RPMI7951 (cell line): ENCODE results near the gene TBC1D24. TPM values are rescaled to one million over a fixed set of nuclear protein-coding genes. Genes with fewer than 3 reads are reported as not detected.
"Not testable (repeated sequence)": the region's sequence is repeated elsewhere in the genome, so short reads cannot be mapped to it uniquely, and the experiment has no call there.

Source experiments
- DNase-seq: peaks from one replicate; pipeline ENCODE4 v3.0.0-alpha.2; 2012; ENCODE audit warnings: low read depth
- total RNA-seq: library from RNA; depleted of rRNA; stranded (reverse); fragments of >200 nt; shearing (Covaris generic); gene quantifications from 2 replicates; pipeline ENCODE4 v1.2.3, GENCODE V29; 2014; rRNA removed

TBC1D24 gene
- total RNA-seq = 4.4 and 5.1 TPM in 2 replicates

DNA sequence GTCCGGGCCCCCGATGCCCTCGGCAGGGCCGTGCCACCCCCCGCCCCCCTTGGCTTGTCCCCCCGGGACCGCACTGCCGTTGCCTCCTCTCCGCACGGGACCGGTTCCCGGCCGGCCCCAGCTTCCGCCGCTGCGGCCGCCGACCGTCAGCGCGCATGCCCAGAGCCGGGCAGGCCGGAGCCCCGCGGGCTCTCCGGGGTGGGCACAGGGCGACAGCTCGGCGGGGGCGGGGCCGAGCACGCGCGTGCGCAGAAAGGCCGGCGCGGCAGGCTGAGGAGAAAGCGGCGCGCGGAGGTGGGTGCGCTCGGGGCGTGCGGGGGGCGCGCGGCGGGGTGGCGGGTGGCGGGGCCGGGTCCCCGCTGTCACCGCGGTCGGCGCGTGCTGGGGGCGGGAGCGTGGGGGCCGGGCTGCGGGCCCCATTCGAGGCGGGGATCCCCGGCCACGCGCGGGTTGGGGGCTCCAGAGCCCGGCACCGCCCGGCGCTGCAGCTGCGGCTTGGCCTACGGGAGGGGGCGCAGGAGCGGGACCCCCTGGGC lies at the start of gene TBC1D24:
TSS of gene TBC1D24 (plus strand) at position 251 of the 536 bp plus-strand sequence. CDS start 21,022 bp downstream, outside the sequence.
- DNase-seq = peak; percentile 74

DNA sequence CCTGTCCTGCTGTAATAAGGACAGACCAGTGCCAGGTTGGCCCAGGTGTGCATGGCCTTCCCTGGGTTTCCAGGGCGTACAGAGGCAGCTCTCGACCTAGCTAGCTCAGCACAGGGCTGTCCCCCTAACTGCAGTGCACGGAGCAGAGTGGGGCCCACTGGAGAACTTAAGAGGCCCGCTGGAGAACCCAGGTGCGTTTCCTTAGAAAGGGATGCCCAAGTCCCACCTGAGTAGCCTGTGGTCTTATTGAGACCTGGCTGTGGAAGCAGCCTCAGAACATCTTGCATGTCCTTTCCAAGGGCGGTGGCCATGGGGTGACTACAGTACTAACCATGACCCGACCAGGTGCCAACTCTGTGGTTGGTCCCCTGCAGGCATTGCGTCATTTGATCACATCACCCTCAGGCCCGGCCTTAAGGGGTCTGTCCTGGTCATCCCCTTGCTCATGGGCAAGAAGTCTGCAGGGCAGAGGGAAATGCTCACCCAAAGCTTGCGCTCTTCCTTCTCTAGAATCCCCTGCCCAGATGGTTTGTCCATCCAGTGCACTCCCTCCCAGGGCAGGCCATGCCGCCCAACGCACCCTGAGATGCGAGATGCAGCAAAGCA lies 49.0 kb upstream of the TBC1D24 start:
- no peak for DNase-seq

DNA sequence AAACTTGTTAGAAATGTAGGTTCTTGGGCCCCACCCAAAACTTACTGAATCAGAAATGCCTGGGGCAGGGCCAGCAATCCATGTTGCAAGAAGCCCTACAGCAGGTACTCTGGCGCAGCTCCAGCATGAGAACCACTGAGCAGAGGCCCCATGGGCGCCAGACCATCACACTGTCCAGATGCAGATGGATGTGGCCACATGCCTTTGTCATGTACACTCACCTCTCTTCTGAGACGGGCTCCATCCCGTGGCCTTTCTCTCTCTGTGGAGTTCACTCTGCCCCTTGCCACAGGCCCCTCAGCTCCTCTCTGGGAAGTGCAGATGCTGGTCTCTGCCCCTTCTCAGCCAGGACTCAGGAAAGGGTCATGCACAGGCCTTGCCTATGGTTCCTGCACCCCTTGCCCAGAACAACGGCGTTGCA lies 48.0 kb upstream of the TBC1D24 start:
- DNase-seq = peak; percentile 25

DNA sequence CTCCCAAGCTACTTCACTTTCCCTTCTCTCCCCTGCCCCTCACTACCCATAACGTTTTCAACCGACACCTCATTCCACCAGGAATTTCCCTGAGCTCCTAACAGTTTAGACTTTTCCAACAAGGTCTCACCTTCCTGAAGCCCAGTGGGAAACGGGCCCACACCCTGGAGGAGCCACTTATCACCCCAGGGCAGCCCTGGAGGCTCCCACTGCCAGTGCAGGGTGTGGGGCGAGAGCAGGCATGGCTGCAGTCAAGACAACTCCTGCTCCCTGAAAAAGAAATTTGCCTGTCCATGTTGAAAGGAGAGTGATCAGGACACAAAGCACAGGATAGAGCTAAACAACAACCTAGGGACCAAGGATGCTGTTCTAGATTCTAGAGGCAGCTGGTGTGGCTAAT lies 47.4 kb upstream of the TBC1D24 start:
- no peak for DNase-seq

DNA sequence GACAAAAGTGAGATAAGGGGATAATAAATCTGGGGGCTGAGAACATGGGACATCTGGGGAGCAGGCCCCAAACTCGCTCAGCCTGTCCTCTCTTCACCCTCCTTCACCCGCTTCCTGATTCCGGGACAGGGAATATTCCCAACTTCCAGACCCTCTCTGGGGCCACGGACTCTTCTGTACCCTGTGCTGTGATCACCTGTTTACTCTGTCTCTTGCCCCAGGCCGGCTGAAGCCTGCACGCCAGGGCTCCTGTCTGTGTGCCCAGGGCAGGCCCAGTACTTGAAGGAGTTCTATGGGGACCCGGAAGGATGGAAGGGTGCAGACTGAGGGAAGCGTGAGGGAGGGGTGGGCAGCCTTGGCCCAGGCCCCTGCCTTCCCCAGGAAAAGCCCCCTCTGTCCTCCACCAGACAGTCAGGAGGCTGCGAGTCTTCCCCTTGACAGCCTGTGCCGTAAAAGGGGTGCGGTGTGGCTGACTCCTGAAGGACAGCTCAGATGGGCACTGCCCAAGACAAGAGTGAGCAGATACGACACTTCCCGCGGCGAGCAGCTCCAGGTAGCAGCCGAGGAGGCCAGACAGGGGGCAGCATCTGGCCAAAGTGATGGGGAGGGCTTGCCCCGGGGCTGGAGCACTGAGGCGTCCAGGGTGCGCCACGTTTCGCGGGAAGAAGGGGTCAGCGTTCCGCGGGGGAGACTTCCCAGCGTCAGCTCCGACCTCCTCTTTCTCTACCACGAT lies 46.7 kb upstream of the TBC1D24 start:
- peak; percentile 51 for DNase-seq

DNA sequence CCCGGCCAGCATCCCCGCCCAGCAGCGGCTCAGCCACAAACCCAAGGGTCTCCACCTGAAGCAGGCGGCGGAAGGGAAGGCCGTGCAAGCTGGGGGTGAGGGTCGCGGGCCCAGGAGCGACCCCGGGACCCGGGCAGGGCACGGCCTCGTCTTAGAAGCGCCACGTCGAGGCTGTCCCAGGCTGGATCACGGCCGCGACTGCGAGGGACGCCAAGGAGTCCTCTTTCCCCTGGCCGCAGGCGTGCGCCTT lies 46.2 kb upstream of the TBC1D24 start:
- DNase-seq = no peak

DNA sequence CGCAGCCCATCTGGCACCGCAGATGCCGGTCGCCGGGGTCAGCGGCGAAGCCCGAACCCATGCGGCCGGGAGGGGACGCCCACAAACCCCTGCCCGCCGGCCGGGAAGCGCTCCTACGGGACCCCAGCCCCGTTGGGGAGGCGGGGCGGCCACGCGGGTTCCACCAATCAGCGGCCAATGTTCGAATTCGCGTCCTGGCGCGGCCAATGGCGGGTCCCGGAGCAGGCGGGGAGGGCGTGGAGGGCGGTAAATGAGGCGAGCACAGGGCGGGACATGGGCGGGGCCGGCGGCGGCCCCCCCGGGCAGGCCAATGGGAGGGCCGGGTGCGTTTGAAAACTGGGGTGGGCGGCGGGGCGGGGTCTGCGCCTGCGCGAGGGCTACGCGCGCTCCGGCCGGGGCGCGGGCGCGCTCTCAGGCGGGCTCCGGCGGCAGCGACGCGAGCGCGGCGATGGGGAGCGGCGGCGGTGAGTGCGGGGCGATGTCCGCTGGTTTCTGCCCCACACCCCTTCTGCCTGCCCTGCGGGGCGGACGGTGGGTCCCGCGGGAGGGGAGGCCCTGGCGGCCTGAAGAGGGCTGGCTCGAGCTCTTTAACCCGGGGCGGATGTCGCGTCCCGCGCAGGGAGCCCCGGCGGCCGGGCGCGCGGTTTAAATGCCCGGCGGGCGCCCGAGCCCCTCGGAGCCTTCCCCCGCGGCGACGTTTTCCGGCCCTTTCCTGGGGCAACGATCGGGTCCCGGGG lies 45.7 kb upstream of the TBC1D24 start, which contains the start of gene CCNF:
TSS of gene CCNF (plus strand) at position 414 of the 737 bp plus-strand sequence. CDS start at position 449, 35 bp downstream.
- peak; percentile 91 for DNase-seq

DNA sequence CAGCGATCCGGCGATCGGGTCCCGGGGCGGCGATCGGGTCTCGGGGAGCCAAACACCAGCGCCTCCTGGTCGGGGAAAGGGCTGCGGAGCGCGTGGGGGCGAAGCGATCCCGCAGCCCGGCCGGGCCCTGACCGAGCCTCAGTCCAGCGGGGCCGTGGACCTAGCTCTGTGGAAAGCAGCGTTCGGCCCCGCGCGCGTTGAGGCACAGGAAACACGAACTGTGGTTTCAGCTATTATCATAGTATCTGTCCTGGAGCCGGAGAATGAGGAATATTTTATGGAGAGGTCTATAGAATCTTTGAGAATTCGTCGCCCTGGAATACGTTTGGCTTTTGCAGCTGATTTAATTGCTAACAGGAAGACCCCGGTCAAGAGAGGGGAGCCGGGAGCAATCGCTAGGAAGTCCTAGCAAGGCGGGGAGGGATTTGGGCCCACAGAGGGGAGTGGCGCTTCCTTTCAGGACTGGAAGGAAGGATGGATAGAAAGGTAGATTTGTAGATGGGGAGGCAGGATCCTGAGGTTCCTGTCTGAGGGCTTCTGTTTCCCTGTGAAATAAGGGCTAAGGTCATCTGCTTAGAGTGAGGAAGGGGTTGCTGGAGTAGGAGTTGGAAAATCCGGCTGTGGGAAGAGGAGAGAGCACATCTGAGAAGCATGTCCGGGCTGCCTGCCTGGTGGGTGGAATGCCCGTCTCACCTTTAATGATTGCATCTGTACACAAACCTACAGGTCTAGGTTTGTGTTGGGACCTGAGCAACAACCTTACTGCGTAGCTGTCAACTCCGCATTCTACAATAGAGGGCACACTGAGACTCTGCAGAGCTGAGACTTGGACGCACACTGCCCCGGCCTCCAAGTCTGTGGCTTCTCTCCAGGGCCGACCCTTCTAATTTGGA lies 44.9 kb upstream of the TBC1D24 start:
- peak; percentile 28 for DNase-seq

DNA sequence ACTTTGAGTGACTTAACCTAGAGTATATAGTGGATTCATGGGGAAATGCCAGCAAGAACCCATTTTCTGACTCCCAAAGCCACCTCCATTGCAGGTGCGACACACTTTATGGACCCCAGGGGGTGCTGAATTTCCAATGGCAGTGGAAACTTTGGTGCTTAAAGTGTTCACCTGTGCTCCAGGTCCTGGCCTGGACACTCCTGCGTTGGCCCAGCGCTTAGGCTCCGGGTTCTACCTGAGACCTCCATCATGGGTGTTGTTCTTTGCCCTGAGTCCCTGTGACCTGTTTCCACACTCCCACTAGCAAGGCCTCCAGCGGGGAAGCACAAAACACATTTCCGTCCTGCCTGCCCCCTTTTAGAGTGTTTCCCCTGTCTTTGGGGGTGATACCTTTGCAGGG lies 42.6 kb upstream of the TBC1D24 start:
- DNase-seq = no peak

DNA sequence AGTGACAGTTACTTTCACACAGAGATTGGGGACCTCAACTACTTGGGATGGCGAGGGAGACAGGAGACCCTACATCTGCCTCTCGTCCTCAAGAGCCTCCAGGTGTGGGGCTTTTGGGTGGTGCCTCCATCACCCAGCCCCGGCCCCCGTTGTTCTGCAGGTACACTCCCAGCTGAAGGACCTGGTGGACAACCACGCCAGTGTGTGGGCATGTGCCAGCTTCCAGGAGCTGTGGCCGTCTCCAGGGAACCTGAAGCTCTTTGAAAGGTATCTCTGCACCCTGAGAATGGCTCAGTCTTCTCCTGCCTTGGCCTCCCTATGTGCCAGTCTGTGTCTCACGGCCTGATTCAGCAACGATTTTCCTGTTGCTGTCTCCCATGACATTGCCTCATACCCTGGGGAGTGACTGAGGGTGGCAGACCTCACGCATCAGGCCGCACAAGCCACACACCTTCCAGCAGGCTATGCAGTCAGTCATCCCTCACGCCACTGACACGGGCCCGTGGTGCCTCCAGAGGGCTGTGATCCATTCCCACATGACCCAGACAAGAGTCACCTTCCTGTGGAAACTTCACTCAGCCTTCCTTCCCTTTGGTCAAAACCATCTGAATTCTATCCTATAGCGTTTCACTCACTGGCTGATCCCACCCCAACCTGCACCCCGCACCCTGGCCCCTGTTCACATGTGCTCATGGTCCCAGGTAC lies 42.0 kb upstream of the TBC1D24 start:
- no peak for DNase-seq

DNA sequence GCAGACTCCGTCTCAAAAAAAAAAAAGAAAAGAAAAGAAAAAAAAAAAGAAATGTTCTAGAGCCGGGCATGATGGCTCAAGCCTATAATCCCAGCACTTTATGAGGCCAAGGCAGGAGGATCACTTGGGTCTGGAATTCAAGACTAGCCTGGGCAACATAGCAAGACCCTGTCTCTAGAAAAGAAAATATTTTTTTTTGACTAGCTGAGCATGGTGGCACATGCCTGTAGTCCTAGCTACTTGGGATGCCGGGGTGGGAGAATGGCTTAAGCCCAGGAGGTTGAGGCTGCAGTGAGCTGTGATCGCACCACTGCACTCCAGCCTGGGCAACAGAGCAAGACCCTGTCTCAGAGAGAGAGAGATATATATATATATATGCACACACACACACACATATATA lies 39.7 kb upstream of the TBC1D24 start:
- not testable (repeated sequence) for DNase-seq

DNA sequence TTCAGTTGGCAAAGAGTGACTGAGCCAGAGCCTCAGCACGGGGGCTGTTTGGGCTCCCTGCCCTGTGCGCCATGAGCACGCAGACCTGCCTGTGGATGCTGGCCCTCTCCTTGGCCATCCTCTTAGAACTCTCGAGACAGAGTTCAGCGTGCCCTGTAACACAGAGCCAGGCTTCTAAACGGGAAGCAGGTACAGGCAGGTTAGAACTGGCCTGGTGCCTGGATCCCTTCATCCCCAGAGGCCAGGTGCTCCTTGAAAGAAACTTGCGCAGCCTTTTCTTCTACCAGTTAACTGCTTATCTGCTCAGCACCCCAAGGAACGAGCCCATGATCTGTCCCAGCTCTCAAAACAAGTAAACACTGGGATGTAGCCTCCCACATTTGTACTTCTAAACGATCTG lies 38.8 kb upstream of the TBC1D24 start:
- DNase-seq = no peak

DNA sequence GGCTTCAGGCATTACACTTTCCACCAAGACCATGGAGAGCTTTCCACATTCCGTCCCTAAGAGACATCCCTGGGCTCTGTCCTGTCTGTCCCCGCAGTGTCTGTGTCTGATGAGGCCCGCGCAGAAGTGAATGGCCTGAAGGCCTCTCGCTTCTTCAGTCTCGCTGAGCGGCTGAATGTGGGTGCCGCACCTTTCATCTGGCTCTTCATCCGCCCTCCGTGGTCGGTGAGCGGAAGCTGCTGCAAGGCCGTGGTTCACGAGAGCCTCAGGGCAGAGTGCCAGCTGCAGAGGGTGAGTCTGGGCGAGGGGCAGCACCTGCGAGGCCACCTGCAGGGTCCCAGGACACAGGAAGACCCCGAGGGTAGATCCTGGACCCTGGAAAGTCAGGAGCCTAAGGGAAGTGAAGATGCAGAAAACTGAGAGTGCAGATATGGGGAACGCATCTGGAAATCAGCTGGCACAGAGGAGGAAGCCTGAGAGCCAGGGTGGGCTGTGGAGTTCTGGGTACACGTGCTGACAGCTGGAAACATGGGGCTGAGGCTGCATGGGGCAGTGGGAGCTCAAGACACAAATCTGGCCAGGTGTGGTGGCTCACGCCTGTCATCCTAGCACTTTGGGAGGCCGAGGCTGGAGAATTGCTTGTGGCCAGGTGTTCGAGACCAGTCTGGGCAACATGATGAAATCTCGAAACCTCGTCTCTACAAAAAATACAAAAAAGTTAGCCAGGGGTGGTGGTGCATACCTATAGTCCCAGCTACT lies 37.7 kb upstream of the TBC1D24 start:
- DNase-seq = no peak

DNA sequence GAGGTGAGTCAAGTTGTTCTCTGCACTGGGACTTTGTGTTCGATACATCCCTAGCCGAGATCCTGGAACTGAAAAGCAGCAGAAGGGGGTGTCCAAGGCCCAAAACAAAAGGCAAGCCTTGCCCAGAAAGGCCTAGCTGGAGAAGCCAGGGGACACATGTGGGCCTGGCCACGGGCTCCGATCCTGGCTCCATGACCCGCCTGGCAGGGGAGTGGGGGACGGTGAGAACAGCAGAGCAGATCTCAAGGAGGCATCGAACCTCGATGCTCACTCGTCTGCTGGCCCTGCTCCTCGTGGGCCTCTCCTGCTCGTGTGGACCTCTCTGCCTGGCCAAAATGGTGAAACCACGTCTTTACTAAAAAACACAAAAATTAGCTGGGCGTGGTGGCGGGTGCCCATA lies 36.8 kb upstream of the TBC1D24 start:
- DNase-seq = no peak

DNA sequence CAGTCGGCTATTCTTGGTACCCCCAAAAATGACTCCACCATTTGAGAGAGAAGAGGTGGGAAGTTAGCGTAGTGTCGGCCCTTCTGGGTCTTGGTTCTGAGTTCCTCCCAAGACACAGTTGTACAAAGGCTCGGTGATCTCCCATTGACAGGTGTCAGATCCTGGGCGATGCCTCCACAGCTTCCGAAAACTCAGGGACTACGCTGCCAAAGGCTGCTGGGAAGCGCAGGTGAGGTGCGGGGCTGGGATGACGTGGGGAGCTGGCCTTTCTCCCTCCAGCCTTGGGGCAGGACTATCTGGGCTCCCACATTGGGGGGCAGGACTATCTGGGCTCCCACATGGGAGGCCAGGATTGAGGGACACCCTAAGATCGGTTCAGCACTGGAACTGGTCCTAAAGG lies 35.3 kb upstream of the TBC1D24 start:
- DNase-seq = no peak

DNA sequence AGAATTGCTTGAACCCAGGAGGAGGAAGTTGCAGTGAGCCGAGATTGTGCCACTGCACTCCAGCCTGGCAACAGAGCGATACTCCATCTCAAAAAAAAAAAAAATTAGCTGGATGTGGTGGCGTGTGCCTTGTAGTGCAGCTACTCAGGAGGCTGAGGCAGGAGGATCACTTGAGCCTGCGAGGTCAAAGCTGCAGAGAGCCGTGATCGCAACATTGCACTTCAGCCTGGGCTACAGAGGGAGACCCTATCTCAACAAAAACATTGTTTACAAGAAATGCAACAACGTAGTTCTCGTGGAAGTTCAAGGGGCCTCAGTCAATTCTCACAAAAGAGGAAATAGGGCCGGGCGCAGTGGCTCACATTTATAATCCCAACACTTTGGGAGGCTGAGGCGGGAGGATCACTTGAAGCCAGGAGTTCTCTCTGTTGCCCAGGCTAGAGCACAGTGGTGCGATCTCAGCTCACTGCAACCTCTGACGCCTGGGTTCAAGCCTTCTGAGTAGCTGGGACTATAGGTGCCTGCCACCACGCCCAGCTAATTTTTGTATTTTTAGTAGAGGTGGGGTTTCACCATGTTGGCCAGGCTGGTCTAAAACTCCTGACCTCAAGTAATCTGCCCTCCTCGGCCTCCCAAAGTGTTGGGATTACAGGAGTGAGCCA lies 33.7 kb upstream of the TBC1D24 start:
- not testable (repeated sequence) for DNase-seq

DNA sequence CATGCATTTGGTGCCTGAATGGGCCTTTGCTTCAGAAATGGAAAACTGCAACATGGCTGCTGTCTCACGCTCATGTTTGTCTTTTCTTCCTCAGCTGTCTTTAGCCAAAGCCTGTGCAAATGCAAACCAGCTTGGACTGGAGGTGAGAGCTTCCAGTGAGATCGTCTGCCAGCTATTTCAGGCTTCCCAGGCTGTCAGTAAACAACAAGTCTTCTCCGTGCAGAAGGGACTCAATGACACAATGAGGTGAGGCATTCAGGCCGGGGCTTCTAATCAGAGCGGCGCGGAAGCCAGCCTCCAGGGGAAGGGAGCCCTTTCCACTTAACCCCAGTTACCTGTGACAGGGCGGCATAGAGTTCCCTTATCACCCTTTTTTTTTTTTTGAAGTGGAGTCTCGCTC lies 31.4 kb upstream of the TBC1D24 start:
- no peak for DNase-seq

DNA sequence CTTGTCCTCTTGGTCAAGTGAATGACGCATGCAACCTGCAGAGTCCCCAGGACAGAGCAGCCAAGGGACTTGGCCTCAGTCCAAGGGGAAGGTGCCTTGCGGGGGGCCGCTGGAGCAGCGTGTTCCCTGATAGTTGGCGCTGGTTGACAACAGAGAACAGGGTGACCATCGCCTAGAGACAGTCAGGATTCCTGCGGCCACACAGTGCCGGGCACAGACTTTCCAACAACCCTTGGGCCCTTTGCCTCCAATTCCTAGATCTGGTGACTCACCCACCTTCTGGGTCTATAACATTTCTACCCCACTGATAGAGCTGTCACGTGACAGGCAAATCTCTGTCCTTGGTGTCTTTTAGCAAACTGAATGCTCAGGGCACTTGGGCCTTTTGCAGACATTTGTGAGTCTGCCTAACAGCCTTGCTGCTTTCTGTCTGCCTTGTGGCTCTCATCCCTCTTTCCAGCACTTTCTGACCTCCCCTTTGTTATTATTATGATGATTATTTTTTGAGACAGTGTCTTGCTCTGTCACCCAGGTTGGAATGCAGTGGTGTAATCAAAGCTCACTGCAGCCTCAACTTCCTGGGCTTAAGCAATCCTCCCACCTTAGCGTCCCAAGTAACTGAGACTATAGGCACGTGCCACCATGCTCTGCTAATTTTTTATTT lies 26.9 kb upstream of the TBC1D24 start:
- peak; percentile 51 for DNase-seq

DNA sequence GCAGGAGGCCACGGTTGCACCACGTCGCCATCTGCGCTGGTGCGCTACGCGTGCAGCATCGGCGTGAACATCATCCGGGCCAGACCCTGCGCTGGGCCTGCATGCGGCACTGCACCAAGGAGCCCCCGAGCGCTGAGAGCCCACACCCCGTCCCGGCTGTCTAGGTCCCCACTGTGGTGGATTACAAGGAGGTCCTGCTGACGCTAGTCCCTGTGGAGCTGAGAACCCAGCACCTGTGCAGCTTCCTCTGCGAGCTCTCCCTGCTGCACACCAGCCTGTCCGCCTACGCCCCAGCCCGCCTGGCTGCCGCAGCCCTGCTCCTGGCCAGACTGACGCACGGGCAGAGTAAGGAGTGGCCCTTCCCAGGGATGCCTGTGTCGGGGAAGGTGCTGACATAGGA lies 25.8 kb upstream of the TBC1D24 start:
- no peak for DNase-seq
